Measurements from ENCODE around the gene FTL. TPM values are rescaled to one million over a fixed set of nuclear protein-coding genes. Genes with fewer than 3 reads are reported as not detected.

FTL gene
- total RNA-seq, 1 experiment from 2014 or later, result 2,963 TPM

- peaks cover 10% of the 10 kb centered on the region for H3K9me3 Mint-ChIP-seq (ENCODE audit: unreplicated experiment)
- H3K27ac Mint-ChIP-seq (ENCODE audit: unreplicated experiment), result no peak overlapping the region
- intact Hi-C loops (cut with micrococcal nuclease; ENCODE audit: unreplicated experiment), result no loop called here
- H3K4me1 Mint-ChIP-seq (ENCODE audit: low read depth, unreplicated experiment), result no peaks in the 10 kb centered on the region
- ChIA-PET POLR2A (no interaction called here), CTCF (no interaction called here)
- Histone ChIP-seq H3K9me3 (peaks cover 20% of the 10 kb centered on the region), H3K4me1 (no peaks in the 10 kb centered on the region), H3K4me3 (ENCODE audit: low read depth, low read length) (no peak overlapping the region), H3K27me3 (replicated peaks; ENCODE audit: control insufficient read depth, insufficient read depth, low read length) (no peaks in the 10 kb centered on the region), H3K36me3 (ENCODE audit: control insufficient read depth, insufficient read depth, low read length) (no peaks in the 10 kb centered on the region; the same call in 1 of the 2 replicates)
- DNase-seq, result no peak
- BruUV-seq (replicated peaks), result no TSS peak
- no peak overlapping the region for H3K4me3 Mint-ChIP-seq (ENCODE audit: unreplicated experiment)
- TF ChIP-seq CTCF (IDR thresholded peaks at IDR 0.05; ENCODE audit: insufficient read depth in 1 of 2, low read depth in 1 of 2, low read length in 1 of 2, severe bottlenecking in 1 of 2, unreplicated experiment in 1 of 2), result no peak
- H3K36me3 Mint-ChIP-seq (ENCODE audit: insufficient read depth, unreplicated experiment), result peaks cover 6% of the 10 kb centered on the region
- no peaks in the 10 kb centered on the region for H3K27me3 Mint-ChIP-seq (ENCODE audit: insufficient read depth, unreplicated experiment)
Measured at GRCh38 chr19:48947258-48947542, 17.9 kb upstream of the FTL start.

GRCh38 chr19:48950159-48950558 is 14.9 kb upstream of the FTL start:
- DNase-seq, result no peak
- H3K4me1 ChIP-seq, result peaks cover under 1% of the 10 kb centered on the region; the same call in 1 of the 2 replicates
- CTCF ChIA-PET, result no interaction called here
- H3K4me3 ChIP-seq (ENCODE audit: low read depth, low read length), result no peak overlapping the region
- no peaks in the 10 kb centered on the region for H3K27me3 ChIP-seq (replicated peaks; ENCODE audit: control insufficient read depth, insufficient read depth, low read length)
- no peaks in the 10 kb centered on the region for H3K4me1 Mint-ChIP-seq (ENCODE audit: low read depth, unreplicated experiment)
- H3K27me3 Mint-ChIP-seq (ENCODE audit: insufficient read depth, unreplicated experiment), result no peaks in the 10 kb centered on the region
- peaks cover 10% of the 10 kb centered on the region for H3K9me3 Mint-ChIP-seq (ENCODE audit: unreplicated experiment)
- peaks cover 20% of the 10 kb centered on the region for H3K9me3 ChIP-seq
- no peak for TF ChIP-seq CTCF (IDR thresholded peaks at IDR 0.05; ENCODE audit: insufficient read depth in 1 of 2, low read depth in 1 of 2, low read length in 1 of 2, severe bottlenecking in 1 of 2, unreplicated experiment in 1 of 2)
- peaks cover 19% of the 10 kb centered on the region for H3K36me3 Mint-ChIP-seq (ENCODE audit: insufficient read depth, unreplicated experiment)
- H3K4me3 Mint-ChIP-seq (ENCODE audit: unreplicated experiment), result no peak overlapping the region
- POLR2A ChIA-PET, result interaction anchor here (1.5 kb wide), 1 partner anchor 78 kb away, joined by 4 read pairs; no protein-coding TSS in a partner anchor
- no peak overlapping the region for H3K27ac Mint-ChIP-seq (ENCODE audit: unreplicated experiment)
- no TSS peak for BruUV-seq (replicated peaks)
- no peaks in the 10 kb centered on the region; the same call in 1 of the 2 replicates for H3K36me3 ChIP-seq (ENCODE audit: control insufficient read depth, insufficient read depth, low read length)
- intact Hi-C loops (cut with micrococcal nuclease; ENCODE audit: unreplicated experiment), result no loop called here

- peaks cover 10% of the 10 kb centered on the region for H3K9me3 Mint-ChIP-seq (ENCODE audit: unreplicated experiment)
- H3K4me1 Mint-ChIP-seq (ENCODE audit: low read depth, unreplicated experiment), result no peaks in the 10 kb centered on the region
- H3K4me1 ChIP-seq, result peaks cover 8% of the 10 kb centered on the region
- POLR2A ChIA-PET, result interaction anchor here (1.0 to 1.5 kb wide), 2 partner anchors 11 to 79 kb away, joined by 3 to 4 read pairs; no protein-coding TSS in a partner anchor
- no peaks in the 10 kb centered on the region for H3K27me3 ChIP-seq (replicated peaks; ENCODE audit: control insufficient read depth, insufficient read depth, low read length)
- no peak for TF ChIP-seq CTCF (IDR thresholded peaks at IDR 0.05; ENCODE audit: insufficient read depth in 1 of 2, low read depth in 1 of 2, low read length in 1 of 2, severe bottlenecking in 1 of 2, unreplicated experiment in 1 of 2)
- DNase-seq, result no peak
- CTCF ChIA-PET, result interaction anchor here (0.5 kb wide), 1 partner anchor 15 kb away, joined by 4 read pairs; no protein-coding TSS in a partner anchor
- intact Hi-C loops (cut with micrococcal nuclease; ENCODE audit: unreplicated experiment), result no loop called here
- H3K9me3 ChIP-seq, result peaks cover 20% of the 10 kb centered on the region
- no peak overlapping the region for H3K27ac Mint-ChIP-seq (ENCODE audit: unreplicated experiment)
- no TSS peak for BruUV-seq (replicated peaks)
- H3K36me3 Mint-ChIP-seq (ENCODE audit: insufficient read depth, unreplicated experiment), result peaks cover 19% of the 10 kb centered on the region
- no peaks in the 10 kb centered on the region for H3K27me3 Mint-ChIP-seq (ENCODE audit: insufficient read depth, unreplicated experiment)
- no peaks in the 10 kb centered on the region; the same call in 1 of the 2 replicates for H3K36me3 ChIP-seq (ENCODE audit: control insufficient read depth, insufficient read depth, low read length)
- H3K4me3 Mint-ChIP-seq (ENCODE audit: unreplicated experiment), result no peak overlapping the region
- H3K4me3 ChIP-seq (ENCODE audit: low read depth, low read length), result no peak overlapping the region
Measured at GRCh38 chr19:48950830-48951519, 14.1 kb upstream of the FTL start.
